GM21367 (cell line): ENCODE data around the gene WWOX.

ENCODE experiments used
- ATAC-seq: cut with Tn5 transposase; IDR thresholded peaks from one replicate; pipeline ENCODE4 v1.9.1; 2021; ENCODE audit not compliant: unreplicated experiment

WWOX gene

GRCh38 chr16:78258375-78259065 is 159.1 kb downstream of the WWOX start:
- ATAC-seq, result no peak

DNA sequence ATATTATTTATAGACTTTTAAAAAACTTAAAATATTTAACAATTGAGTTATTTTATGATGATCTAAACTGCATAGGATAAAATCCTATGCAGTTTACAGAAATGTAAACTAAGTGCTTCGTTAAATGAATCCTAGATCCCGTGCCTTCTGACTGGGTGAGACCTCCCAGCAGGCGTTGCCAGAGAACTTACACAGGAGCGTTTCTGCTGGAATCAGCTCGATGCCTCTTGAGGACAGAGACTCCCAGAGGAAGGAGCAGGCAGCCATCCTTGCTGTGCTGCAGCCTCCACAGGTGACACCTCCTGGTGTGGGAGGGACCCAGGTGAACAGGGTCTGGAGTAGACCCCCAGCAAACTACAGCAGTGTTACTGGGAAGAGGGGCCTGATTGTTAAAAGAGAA is 160.4 kb downstream of the WWOX start:
- ATAC-seq, result no peak

DNA sequence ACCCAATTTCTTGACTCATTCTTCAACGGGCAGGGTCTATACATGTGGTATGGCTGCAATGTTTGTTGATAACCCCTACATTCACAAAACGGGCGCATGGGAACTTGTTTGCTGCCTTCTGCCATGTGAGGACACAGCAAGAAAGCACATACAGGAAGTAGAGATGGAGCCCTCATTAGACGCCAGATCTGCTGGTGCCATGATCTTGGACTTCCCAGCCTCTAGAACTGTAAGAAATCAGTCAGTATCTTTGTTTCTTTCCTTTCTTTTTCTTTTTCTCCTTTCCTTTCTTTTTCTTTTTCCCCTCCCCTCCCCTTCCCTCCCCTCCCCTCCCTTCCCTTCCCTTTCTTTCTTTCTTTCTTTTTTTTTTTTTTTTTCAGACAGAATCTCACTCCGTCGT is 165.2 kb downstream of the WWOX start:
- no peak for ATAC-seq

GRCh38 chr16:78269256-78269655 is 169.8 kb downstream of the WWOX start:
- no peak for ATAC-seq

GRCh38 chr16:78271981-78272380 is 172.5 kb downstream of the WWOX start:
- ATAC-seq, result no peak

- no peak for ATAC-seq
Measured at GRCh38 chr16:78274771-78275170, 175.3 kb downstream of the WWOX start.

- ATAC-seq, result no peak
Measured at GRCh38 chr16:78275420-78275819, 176.0 kb downstream of the WWOX start.

DNA sequence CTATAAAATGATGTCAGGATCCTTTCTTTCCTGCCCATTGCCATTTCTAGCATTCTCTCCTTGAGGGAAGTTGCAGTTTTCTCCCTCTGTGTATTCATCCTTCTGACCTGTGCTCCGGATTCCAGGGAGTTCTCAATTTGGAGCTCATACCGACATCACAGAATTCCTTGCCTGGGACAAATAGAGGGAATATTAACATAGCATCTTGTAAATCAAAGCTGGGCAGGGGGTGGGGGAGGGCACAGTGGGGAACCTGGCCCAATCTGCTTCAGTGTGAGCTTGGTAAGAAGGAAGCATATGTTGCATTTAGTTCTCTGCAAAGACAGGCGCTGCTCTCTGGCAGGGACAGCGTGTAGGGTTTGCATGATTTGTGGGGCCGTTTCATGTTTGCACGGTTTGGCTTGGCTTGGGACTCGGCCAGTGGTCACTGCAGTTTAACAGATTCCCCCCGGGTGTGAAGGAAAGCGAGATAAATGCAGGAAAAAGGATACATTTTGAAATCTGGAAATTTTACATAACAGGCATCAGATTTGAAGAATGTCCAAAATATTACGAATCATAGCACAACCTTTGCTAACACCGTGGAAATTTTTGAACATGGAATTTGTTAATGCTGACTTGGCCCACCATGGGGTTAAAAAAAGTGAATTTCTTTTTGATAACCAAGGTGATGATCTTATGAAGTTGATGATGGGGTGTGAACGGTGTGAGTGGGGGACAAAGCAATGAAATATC is 178.0 kb downstream of the WWOX start:
- no peak for ATAC-seq

DNA sequence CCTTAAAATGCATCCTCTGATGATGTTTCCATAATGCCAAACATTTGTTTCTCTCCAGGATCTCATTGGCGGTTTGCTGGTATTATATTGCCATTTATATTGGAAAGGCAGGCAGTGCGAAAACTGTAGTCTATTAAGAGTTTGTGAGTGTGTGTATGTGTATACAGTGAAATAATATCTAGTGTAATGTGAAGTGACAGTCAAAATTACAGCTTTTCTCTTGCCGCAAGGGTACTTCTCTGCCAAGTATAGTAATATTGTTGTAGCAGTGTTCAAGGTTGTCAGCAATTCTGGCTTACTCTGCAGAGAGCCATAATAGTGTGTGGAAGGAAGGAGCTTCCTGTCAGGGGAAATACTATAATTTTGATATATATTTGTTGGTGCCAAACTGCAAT is 178.6 kb downstream of the WWOX start:
- no peak for ATAC-seq

DNA sequence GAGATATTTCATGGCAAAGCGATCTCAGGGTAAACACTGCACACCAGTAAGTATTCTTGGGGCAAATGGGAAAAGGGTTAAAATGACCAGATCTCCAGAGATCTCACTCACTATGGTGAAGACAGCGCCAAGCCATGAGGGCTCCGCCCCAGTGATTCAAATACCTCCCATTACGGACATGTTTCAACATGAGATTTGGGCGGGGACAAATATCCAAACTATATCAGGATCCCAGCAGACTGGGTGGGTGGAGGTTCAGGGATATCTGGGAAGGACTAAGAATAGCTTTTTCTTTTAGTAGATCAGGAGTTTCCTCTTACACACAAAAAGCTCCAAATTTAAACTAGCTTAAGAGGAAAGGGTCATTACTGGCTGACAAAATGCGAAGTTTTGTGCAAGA is 181.7 kb downstream of the WWOX start:
- ATAC-seq, result no peak

DNA sequence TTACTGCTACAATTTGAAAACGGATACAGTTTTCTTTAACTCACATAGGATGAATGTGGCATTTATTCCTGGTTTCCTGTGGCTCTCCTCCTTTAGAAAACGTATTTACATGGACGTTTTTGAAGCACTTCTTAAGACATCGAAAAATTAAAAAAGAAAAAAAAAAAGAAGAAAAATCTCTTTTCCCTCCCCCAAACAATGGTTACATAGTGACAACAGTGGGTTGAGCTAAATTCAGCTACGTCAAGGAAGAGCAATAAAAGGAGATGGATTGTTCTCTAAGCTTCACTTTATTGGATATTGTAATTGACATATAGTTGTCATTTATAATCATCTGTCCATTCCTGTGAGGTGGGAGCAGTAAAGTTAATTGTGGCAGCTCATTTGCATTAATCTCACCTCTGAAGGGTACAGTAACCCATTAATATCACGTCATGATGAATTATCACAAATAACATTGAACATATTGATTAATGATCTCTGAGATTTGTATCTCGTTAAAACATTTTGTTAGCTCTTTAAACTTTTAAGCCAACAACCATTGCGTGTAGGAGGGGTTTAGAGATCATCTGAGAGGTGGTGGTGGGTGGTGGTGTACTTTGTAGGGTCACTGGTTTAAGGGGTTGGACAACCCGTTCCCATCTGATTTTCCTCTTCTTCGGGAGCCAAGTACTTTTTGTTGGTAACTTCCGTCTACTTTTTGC is 184.2 kb downstream of the WWOX start:
- no peak for ATAC-seq

GRCh38 chr16:78284326-78284725 is 184.9 kb downstream of the WWOX start:
- no peak for ATAC-seq

DNA sequence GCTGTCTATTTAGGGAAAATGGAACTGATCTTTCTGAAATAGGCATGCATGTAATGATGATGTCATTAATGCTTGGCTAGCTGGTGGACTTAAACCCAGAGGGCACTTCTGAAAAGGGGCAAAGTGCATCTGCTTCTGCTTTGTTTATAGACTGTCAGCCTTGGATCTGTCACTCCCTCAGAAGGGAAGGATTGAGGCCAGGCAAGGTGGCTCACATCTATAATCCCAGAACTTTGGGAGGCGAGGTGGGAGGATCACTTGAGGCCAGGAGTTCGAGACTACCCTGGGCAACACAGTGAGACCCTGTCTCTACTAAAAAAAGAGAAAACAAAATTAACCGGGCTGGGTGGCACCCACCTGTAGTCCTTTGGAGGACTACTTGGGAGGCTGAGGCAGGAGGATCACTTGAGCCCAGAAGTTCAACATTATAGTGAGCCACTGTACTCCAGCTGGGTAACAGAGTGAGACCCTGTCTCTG is 185.5 kb downstream of the WWOX start:
- ATAC-seq, result no peak

GRCh38 chr16:78285437-78285922 is 186.0 kb downstream of the WWOX start:
- no peak for ATAC-seq

DNA sequence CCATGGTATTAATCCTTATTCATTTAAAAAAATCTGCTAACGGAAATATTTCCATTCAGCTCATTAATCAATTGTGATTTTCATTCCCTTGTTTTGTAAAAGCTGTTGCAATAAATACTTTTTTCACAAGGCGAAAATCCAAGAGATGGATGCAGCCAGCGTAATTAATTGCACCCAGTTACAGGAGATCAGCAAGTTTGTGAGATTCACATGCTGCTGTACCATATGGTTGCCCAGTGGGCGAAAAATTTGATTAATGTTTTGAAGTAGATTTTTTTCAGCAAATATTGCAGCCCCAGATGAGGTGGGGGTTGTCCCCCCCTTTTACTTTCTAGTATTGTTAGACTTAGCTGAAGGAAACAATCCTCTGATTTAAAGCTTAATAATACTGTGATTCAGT is 186.6 kb downstream of the WWOX start:
- ATAC-seq, result no peak

DNA sequence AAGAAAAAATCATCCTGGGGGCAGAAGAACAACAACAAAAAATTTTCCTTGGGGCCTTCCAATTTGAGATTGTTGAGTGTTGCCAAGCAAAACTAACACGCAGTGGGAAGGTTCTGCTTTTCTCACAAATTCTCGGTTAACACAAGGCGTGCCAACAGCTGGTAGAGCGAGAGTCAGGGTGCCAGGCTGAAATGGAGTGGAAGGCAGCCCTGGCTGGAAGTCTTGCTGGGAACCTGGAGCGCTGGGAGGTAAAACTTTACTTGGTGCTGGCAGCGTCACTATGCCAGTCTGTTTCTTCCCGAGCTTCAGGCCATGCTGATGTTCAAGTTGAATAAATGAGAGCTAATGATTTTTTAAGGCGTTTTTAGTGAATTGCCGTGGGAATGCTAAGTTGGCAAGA is 189.4 kb downstream of the WWOX start:
- no peak for ATAC-seq

DNA sequence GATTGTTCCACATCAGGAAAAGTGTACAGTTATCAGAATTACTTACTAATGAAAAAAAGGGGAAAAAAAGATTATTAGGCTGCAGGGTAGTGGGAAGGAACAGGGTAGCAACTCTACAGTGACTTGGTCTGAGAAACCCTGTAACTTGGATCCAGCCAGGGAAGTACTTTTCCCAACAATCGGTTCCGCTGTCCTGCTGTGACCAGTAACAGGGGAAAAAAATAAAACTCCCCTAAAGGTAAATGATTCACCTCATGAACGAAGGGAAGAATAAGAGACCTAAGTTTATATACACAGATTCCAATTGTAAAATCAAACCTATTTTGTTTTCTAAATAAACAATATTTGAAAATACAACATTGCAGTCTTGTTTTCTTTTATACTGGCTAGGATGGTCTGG is 189.9 kb downstream of the WWOX start:
- ATAC-seq, result no peak

DNA sequence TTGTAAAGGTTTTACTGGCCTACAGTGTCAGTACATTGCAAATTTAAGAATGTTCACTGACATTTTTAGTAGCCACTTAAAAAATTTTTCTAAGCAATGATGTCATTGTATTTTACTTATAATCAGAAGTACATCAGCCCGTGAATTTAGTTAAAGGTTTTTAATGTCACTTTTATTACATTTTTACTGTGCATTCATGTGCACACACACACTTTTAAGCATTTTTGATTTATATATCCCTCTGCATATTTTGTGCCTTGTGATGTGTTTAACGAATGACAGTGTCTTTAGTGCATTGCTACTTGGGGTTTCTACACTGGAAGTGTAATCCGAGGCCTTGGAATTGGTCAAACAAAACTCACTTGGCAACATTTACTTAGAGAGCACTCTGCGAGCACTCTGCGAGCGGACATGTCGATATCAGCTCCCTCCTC is 190.4 kb downstream of the WWOX start:
- no peak for ATAC-seq

DNA sequence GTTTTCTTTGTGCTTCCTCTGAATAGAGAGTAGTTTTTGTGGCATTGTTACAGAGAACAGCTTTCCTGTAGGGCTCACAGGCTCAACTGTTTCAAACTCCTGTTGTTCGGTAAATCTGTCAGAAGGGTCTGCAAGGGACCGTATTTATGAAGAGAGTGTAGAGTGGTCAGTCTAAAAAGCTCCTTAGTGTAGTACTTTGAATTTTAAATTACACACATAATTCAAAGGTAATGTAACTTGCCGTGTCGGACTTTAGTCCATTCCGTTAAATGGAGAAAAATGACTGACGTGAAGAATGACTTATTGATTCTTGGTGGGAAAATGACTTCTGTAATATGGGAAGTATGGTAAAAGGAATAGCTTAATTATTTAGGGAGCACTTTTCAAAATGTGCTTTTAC is 190.9 kb downstream of the WWOX start:
- ATAC-seq, result no peak

DNA sequence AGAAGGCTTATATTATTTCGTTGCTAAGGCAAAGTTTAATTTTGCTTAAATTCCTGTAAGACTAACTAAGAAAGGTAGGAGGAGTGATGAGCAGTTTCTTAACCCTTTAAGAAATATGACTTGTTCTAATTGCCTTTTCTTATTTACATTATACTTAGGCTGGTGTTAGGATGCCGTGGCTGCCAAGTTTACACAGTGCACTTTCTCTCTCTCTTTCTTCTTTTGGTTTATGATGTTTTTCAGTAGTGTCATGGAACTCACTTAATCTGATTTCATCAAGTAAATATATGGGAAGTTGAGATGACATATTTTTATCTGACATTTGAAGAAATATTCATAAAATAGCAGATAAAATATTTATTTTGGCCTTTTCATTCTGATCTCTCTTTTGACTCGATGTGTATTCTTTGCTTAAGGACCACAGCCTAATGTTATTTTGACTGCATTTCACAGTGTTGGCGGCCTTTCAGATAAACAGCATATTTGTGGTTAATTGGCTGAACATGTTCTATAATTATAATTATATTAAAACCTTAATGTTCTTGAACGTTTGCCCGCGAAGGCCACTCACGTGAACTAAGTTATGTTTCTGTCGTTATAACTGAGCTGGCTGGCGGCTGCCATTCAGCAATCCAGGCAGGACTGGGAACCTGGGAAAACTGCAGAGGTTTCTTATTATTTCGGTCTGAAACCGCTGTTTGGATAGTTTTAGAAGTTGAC is 191.6 kb downstream of the WWOX start:
- no peak for ATAC-seq

GRCh38 chr16:78291604-78292003 is 192.2 kb downstream of the WWOX start:
- ATAC-seq, result no peak
